Measurements from ENCODE around the gene BBX.
"Not testable (repeated sequence)": the region's sequence is repeated elsewhere in the genome, so short reads cannot be mapped to it uniquely, and the experiment has no call there.

The BBX gene

DNA sequence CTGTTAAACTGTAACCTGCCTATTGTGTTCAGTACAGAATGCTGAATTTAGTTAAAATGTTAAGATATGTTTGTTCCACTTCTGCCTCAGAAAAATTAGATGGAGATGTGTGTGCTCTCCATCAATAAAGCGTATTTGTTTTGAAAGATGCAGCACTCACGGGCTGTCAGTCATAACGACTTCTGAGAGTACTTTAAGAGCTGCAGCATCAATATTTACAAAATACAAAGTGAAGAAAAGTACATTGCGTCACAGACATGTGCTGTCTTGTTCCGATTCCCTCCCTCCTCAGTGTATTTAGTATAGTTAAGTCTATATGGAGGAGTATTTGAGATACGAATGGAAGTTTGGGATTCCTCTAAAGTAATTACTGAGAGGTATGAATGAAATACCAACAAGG lies 166.6 kb downstream of the BBX start:
- DNase-seq (ENCODE audit: low spot score): no peak
- no peak for TF ChIP-seq CTCF (IDR thresholded peaks at IDR 0.05; ENCODE audit: extremely low read depth, missing control alignments)

DNA sequence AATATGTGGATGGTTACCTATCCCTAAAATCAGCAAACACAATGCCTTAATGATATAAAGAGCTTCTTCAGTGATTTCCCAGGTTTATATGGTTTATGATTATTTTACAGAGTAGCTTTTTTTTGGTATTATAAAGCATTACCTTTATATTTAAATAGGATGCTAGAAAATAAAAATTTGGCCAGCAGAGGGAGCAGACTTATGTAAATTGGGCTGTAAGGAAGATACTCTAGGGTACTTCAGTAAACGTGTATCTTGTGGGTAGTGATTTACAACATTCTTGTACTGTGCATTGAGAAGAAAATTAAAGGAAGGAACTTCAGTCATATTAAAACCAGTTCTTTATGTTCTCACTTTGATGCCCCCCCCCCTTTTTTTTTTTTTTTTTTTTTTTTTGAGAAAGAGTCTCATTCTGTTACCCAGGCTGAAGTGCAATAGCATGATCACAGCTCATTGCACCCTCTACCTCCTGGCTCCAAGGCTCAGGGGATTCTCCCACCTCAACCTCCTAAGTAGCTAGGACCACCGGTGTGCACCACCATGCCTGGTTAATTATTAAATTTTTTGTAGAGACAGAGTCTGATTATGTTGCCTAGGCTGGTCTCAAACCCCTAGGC lies 167.9 kb downstream of the BBX start:
- peak; percentile 35 for DNase-seq (ENCODE audit: low spot score)
- no peak for TF ChIP-seq CTCF (IDR thresholded peaks at IDR 0.05; ENCODE audit: extremely low read depth, missing control alignments)

DNA sequence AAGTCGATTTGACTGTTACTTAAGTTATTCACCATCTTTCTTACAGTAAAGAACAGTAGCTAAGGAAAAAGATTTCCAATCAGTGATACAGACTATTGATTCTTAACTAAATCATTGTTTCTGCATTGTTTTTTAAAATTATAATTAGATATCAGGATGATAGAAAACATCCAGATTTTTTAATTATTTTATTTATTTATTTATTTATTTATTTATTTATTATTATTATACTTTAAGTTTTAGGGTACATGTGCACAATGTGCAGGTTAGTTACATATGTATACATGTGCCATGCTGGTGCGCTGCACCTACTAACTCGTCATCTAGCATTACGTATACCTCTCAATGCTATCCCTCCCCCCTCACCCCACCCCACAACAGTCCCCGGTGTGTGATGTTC lies 169.2 kb downstream of the BBX start:
- DNase-seq (ENCODE audit: low spot score): not testable (repeated sequence)

DNA sequence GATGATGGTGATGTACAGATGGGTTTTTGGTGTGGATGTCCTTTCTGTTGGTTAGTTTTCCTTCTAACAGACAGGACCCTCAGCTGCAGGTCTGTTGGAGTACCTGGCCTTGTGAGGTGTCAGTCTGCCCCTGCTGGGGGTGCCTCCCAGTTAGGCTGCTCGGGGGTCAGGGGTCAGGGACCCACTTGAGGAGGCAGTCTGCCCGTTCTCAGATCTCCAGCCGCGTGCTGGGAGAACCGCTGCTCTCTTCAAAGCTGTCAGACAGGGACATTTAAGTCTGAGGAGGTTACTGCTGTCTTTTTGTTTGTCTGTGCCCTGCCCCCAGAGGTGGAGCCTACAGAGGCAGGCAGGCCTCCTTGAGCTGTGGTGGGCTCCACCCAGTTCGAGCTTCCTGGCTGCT lies 174.6 kb downstream of the BBX start:
- not testable (repeated sequence) for DNase-seq (ENCODE audit: low spot score)

GRCh38 chr3:107697855-107698254 lies 175.1 kb downstream of the BBX start:
- DNase-seq (ENCODE audit: low spot score): not testable (repeated sequence)

GRCh38 chr3:107699682-107700081 lies 176.9 kb downstream of the BBX start:
- TF ChIP-seq CTCF (IDR thresholded peaks at IDR 0.05; ENCODE audit: extremely low read depth, missing control alignments): no peak
- no peak for DNase-seq (ENCODE audit: low spot score)

DNA sequence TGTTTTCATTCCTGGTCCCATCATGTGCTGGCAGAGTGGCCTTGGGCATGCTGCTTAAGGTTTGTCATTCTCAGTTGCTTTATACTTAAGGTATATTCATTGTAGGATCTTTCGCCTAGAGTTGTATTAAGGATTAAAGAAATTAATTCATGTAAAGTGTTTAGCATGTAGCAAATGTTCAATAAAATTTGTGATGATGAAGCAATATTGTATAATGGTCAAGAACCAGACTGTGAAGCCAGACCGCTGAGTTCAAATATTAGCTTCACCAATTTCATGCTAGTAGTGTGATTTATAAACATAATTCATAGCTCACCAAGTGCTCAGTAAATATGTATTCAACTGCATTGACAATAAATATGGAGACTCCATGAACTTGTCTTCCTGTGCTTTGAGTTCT lies 178.5 kb downstream of the BBX start:
- TF ChIP-seq CTCF (IDR thresholded peaks at IDR 0.05; ENCODE audit: extremely low read depth, missing control alignments): no peak

DNA sequence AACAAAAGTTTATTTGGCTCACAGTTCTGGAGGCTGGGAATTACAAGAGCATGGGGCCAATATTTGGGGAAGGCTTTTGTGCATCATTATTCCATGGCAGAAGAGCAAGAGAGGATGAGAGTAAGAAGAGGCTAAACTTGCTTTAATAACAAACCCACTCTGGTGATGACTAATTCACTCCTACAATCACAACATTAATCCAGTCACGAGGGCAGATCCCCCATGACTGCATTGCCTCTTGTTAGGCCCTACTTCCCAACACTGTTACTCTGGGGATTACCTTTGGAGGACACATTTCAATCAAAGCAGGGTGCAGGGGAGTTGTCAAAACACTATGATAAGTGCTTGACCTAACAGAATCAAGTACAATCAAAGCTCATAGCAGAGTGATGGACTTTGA lies 181.7 kb downstream of the BBX start:
- no peak for DNase-seq (ENCODE audit: low spot score)
- no peak for TF ChIP-seq CTCF (IDR thresholded peaks at IDR 0.05; ENCODE audit: extremely low read depth, missing control alignments)

More for the DNA sequence above, 178.5 kb downstream of the BBX start:
- DNase-seq (ENCODE audit: low spot score): no peak

- TF ChIP-seq CTCF (IDR thresholded peaks at IDR 0.05; ENCODE audit: extremely low read depth, missing control alignments): no peak
- DNase-seq (ENCODE audit: low spot score): no peak
These were observed 182.3 kb downstream of the BBX start for GRCh38 chr3:107705046-107705445.
